HG03135 (cell line): ENCODE measurements around the gene FKBP5.
"Not testable (repeated sequence)": the region's sequence is repeated elsewhere in the genome, so short reads cannot be mapped to it uniquely, and the experiment has no call there.

Source experiments
- ATAC-seq: cut with Tn5 transposase; IDR thresholded peaks from one replicate; pipeline ENCODE4 v1.9.1; 2021; ENCODE audit warnings: mild to moderate bottlenecking, moderate library complexity; ENCODE audit not compliant: unreplicated experiment

Gene FKBP5

GRCh38 chr6:35724059-35724458 is 35.3 kb upstream of the FKBP5 start:
- no peak for ATAC-seq

GRCh38 chr6:35723587-35723986 is 34.9 kb upstream of the FKBP5 start:
- ATAC-seq, result no peak

- ATAC-seq, result no peak
Measured at GRCh38 chr6:35722121-35722761, 33.5 kb upstream of the FKBP5 start.

- peak; percentile 55 for ATAC-seq
Measured at GRCh38 chr6:35719830-35720733, 31.4 kb upstream of the FKBP5 start.

GRCh38 chr6:35719404-35719829 is 30.7 kb upstream of the FKBP5 start:
- ATAC-seq, result peak; percentile 36

- ATAC-seq, result no peak
Measured at GRCh38 chr6:35718911-35719381, 30.2 kb upstream of the FKBP5 start.

GRCh38 chr6:35718375-35718736 is 29.6 kb upstream of the FKBP5 start:
- ATAC-seq, result no peak

GRCh38 chr6:35717449-35718374 is 29.0 kb upstream of the FKBP5 start:
- ATAC-seq, result no peak

GRCh38 chr6:35716798-35717197 is 28.1 kb upstream of the FKBP5 start:
- ATAC-seq, result no peak

- ATAC-seq, result no peak
Measured at GRCh38 chr6:35713006-35713767, 24.5 kb upstream of the FKBP5 start.

- ATAC-seq, result no peak
Measured at GRCh38 chr6:35711731-35712130, 23.0 kb upstream of the FKBP5 start.

- ATAC-seq, result no peak
Measured at GRCh38 chr6:35710241-35710847, 21.6 kb upstream of the FKBP5 start.

- ATAC-seq, result no peak
Measured at GRCh38 chr6:35708585-35708984, 19.9 kb upstream of the FKBP5 start.

- ATAC-seq, result no peak
Measured at GRCh38 chr6:35707714-35708407, 19.1 kb upstream of the FKBP5 start.

- ATAC-seq, result no peak
Measured at GRCh38 chr6:35706468-35706867, 17.8 kb upstream of the FKBP5 start.

GRCh38 chr6:35703554-35703953 is 14.8 kb upstream of the FKBP5 start:
- no peak for ATAC-seq

- ATAC-seq, result no peak
Measured at GRCh38 chr6:35698858-35699257, 10.1 kb upstream of the FKBP5 start.

- not testable (repeated sequence) for ATAC-seq
Measured at GRCh38 chr6:35698430-35698829, 9.7 kb upstream of the FKBP5 start.

GRCh38 chr6:35694462-35694861 is 5.7 kb upstream of the FKBP5 start:
- ATAC-seq, result no peak
